Neural cell (in vitro differentiated cells): ENCODE measurements around the gene WWC1. TPM values are rescaled to one million over a fixed set of nuclear protein-coding genes. Genes with fewer than 3 reads are reported as not detected.

Experiments used
- H2AFZ ChIP-seq: fragments of 200-600, 300-800 bp; sonication (generic), shearing (Covaris generic); 2 replicates; pipeline ENCODE4 v1.6.0; 2014; ENCODE audit warnings: low read depth, mild to moderate bottlenecking, antibody characterized with exemption, low read length, moderate library complexity
- H3F3A ChIP-seq: fragments of 200-600 bp; shearing (Covaris generic); 2 replicates; pipeline ENCODE4 v1.6.1; 2016; ENCODE audit warnings: mild to moderate bottlenecking, moderate library complexity, mixed read lengths, antibody characterized with exemption, low read length; ENCODE audit not compliant: insufficient read depth, poor library complexity, severe bottlenecking
- H3K27ac ChIP-seq: fragments of 200-600, 300-800 bp; sonication (generic), shearing (Covaris generic); 2 replicates; pipeline ENCODE4 v1.5.1; 2014; ENCODE audit warnings: mild to moderate bottlenecking, low read length, moderate library complexity
- H3K27me3 ChIP-seq: fragments of 300-800, 200-600 bp; sonication (generic), shearing (Covaris generic); 2 replicates; pipeline ENCODE4 v1.6.0; 2014; ENCODE audit warnings: mild to moderate bottlenecking, low read depth, low read length, moderate library complexity; ENCODE audit not compliant: insufficient read depth
- H3K36me3 ChIP-seq: fragments of 300-800, 200-600 bp; sonication (generic), shearing (Covaris generic); 2 replicates; pipeline ENCODE4 v1.5.1; 2014; ENCODE audit warnings: mild to moderate bottlenecking, antibody characterized with exemption, low read length, moderate library complexity; ENCODE audit not compliant: insufficient read depth
- H3K4me2 ChIP-seq: fragments of 300-800, 200-600 bp; sonication (generic), shearing (Covaris generic); 2 replicates; pipeline ENCODE4 v1.6.0; 2014; ENCODE audit warnings: mild to moderate bottlenecking, low read length
- H3K4me3 ChIP-seq: fragments of 300-800, 200-600 bp; sonication (generic), shearing (Covaris generic); 2 replicates; pipeline ENCODE4 v1.5.1; 2014; ENCODE audit warnings: mild to moderate bottlenecking, low read length, moderate library complexity
- H3K79me2 ChIP-seq: fragments of 200-600 bp; shearing (Covaris generic); replicated peaks from 2 replicates; pipeline ENCODE4 v1.6.0; 2014; ENCODE audit warnings: mild to moderate bottlenecking, low read length, moderate library complexity; ENCODE audit not compliant: insufficient read depth
- H3K9ac ChIP-seq: fragments of 300-800, 200-600 bp; sonication (generic), shearing (Covaris generic); 2 replicates; pipeline ENCODE4 v1.6.1; 2016; ENCODE audit warnings: mild to moderate bottlenecking, low read length, mixed read lengths
- H3K9me2 ChIP-seq: fragments of 200-600 bp; shearing (Covaris generic); 2 replicates; pipeline ENCODE4 v1.6.1; 2016; ENCODE audit warnings: mild to moderate bottlenecking, low read length, mixed read lengths; ENCODE audit not compliant: insufficient read depth
- H3K9me3 ChIP-seq: fragments of 200-600, 300-800 bp; sonication (generic), shearing (Covaris generic); 2 replicates; pipeline ENCODE4 v1.6.1; 2016; ENCODE audit warnings: mild to moderate bottlenecking, mixed run types, low read length, moderate library complexity, mixed read lengths
- H4K20me1 ChIP-seq: fragments of 200-600 bp; shearing (Covaris generic); 2 replicates; pipeline ENCODE4 v1.6.1; 2016; ENCODE audit warnings: mild to moderate bottlenecking, mixed run types; ENCODE audit not compliant: insufficient read depth
- EP300 ChIP-seq: fragments of 450-650 bp; conservative IDR thresholded peaks from 2 replicates; pipeline ENCODE4 v1.6.1; 2014; ENCODE audit warnings: antibody characterized with exemption, mild to moderate bottlenecking, moderate library complexity; ENCODE audit not compliant: poor library complexity, severe bottlenecking
- EZH2 ChIP-seq: fragments of 200-600, 300-800 bp; shearing (Covaris generic), sonication (generic); IDR thresholded peaks from 2 replicates; pipeline ENCODE4 v1.6.1; 2014; ENCODE audit warnings: antibody characterized with exemption, low read length, borderline replicate concordance, mild to moderate bottlenecking; ENCODE audit not compliant: insufficient read depth, poor library complexity, severe bottlenecking
- MXI1 ChIP-seq: fragments of 450-650 bp; conservative IDR thresholded peaks from 2 replicates; pipeline ENCODE4 v1.6.1; 2014; ENCODE audit warnings: antibody characterized with exemption, mild to moderate bottlenecking; ENCODE audit not compliant: poor library complexity, severe bottlenecking
- POLR2AphosphoS5 ChIP-seq: IDR thresholded peaks from 2 replicates; pipeline ENCODE4 v1.6.1; 2012
- RAD21 ChIP-seq: fragments of 450-650 bp; conservative IDR thresholded peaks from 2 replicates; pipeline ENCODE4 v1.6.1; 2014; ENCODE audit warnings: antibody characterized with exemption, mild to moderate bottlenecking, moderate library complexity
- SMC3 ChIP-seq: fragments of 450-650 bp; conservative IDR thresholded peaks from 2 replicates; pipeline ENCODE4 v1.6.1; 2014; ENCODE audit warnings: antibody characterized with exemption, mild to moderate bottlenecking, moderate library complexity; ENCODE audit not compliant: poor library complexity
- TAF1 ChIP-seq: IDR thresholded peaks from 2 replicates; pipeline ENCODE4 v1.6.1; 2012; ENCODE audit warnings: low read depth
- polyA plus RNA-seq: library from polyadenylated mRNA; depleted of rRNA; stranded (reverse); fragments of >200 nt; gene quantifications from 2 replicates; pipeline ENCODE4 v1.2.3, GENCODE V29; 2014
- TF ChIP-seq, protein P1 (sequence below): IDR thresholded peaks from 2 replicates; pipeline ENCODE4 v1.6.1; 2012; ENCODE audit warnings: borderline replicate concordance
- TF ChIP-seq, protein P2 (sequence below): fragments of 450-650 bp; IDR thresholded peaks from 2 replicates; pipeline ENCODE4 v1.5.1; 2014; ENCODE audit warnings: antibody characterized with exemption, mild to moderate bottlenecking, moderate library complexity; ENCODE audit not compliant: poor library complexity, severe bottlenecking

Gene WWC1
- polyA plus RNA-seq, 1 donor from 2014 or later = 0.97 TPM

DNA sequence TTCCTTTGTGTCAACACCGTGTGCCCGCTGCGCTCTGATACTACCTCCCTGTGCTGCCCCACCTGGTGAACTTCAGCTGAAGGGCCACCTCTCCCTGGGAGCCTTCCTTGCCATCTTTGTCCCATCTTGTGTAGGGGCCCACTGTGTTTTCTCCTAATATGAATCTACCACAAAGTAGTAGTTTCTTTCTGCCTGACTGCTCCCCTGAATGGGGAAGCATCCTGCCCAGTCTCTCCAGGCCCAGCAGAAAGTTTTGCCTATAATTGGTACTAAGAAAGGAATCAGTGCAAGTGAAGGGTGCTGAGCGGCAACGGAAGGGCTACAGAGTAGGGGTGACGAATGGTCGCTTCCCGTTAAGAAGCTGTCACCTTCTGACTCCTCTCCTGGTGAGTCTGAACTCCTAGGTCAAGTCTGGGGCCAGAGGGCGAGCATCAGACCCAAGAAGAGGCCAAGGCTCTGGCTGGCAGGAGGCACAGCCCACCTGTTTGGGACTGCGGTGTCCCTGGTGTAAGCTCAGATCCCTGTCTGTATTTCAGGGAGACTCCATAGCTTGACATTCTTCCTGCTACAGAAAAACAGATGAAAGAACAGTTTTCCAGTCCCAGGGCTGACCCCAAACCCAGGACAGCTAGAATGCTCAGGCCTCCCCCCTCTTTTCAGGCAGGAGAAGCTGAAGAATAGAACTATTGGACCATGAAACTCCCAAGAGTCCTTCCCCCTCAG is 24.1 kb downstream of the WWC1 start:
- Histone ChIP-seq H4K20me1 (no peaks in the 10 kb centered on the region), H3K9me3 (no peaks in the 10 kb centered on the region), H3K4me2 (no peak overlapping the region), H3K4me3 (no peak overlapping the region), H3K79me2 (no peaks in the 10 kb centered on the region), H3K9ac (no peak overlapping the region), H3K27ac (no peak overlapping the region), H3K9me2 (no peaks in the 10 kb centered on the region), H2AFZ (no peak overlapping the region), H3K36me3 (no peaks in the 10 kb centered on the region), H3K27me3 (no peaks in the 10 kb centered on the region), H3F3A (no peaks in the 10 kb centered on the region)
- TF ChIP-seq RAD21 = no peak

DNA sequence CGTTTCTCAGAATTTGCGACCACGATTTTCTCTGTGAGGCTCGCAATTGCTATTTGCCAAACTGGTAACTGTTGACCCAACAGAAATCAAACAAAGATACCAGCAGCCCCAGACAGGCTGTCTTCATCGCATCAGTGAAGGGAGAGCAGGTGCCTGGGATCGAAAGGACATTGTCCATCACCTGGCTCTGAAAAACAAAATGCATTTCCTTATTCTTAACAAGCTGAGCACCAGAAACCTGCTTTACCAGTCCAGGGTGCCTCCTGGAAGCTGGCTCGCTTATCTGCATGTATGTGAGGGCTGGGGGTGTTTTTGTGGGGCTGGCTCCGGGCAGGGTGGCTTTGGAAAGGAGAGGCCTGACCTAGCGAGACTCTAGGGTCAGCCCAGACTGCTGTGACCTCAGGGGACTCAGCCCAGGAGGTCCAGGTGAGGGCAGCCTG is 24.7 kb downstream of the WWC1 start:
- Histone ChIP-seq H3K36me3 (no peaks in the 10 kb centered on the region), H3K27me3 (no peaks in the 10 kb centered on the region), H2AFZ (no peak overlapping the region), H3K27ac (no peak overlapping the region), H3F3A (no peaks in the 10 kb centered on the region), H3K9me2 (no peaks in the 10 kb centered on the region), H3K4me3 (no peak overlapping the region), H3K79me2 (no peaks in the 10 kb centered on the region), H4K20me1 (no peaks in the 10 kb centered on the region), H3K4me2 (no peak overlapping the region), H3K9me3 (no peaks in the 10 kb centered on the region), H3K9ac (no peak overlapping the region)
- TF ChIP-seq, protein P1, sequence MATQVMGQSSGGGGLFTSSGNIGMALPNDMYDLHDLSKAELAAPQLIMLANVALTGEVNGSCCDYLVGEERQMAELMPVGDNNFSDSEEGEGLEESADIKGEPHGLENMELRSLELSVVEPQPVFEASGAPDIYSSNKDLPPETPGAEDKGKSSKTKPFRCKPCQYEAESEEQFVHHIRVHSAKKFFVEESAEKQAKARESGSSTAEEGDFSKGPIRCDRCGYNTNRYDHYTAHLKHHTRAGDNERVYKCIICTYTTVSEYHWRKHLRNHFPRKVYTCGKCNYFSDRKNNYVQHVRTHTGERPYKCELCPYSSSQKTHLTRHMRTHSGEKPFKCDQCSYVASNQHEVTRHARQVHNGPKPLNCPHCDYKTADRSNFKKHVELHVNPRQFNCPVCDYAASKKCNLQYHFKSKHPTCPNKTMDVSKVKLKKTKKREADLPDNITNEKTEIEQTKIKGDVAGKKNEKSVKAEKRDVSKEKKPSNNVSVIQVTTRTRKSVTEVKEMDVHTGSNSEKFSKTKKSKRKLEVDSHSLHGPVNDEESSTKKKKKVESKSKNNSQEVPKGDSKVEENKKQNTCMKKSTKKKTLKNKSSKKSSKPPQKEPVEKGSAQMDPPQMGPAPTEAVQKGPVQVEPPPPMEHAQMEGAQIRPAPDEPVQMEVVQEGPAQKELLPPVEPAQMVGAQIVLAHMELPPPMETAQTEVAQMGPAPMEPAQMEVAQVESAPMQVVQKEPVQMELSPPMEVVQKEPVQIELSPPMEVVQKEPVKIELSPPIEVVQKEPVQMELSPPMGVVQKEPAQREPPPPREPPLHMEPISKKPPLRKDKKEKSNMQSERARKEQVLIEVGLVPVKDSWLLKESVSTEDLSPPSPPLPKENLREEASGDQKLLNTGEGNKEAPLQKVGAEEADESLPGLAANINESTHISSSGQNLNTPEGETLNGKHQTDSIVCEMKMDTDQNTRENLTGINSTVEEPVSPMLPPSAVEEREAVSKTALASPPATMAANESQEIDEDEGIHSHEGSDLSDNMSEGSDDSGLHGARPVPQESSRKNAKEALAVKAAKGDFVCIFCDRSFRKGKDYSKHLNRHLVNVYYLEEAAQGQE = no peak
- TF ChIP-seq TAF1 (no peak), MXI1 (no peak), RAD21 (no peak), EZH2 (no peak), POLR2AphosphoS5 (no peak), SMC3 (no peak), EP300 (no peak)
- TF ChIP-seq, protein P2, sequence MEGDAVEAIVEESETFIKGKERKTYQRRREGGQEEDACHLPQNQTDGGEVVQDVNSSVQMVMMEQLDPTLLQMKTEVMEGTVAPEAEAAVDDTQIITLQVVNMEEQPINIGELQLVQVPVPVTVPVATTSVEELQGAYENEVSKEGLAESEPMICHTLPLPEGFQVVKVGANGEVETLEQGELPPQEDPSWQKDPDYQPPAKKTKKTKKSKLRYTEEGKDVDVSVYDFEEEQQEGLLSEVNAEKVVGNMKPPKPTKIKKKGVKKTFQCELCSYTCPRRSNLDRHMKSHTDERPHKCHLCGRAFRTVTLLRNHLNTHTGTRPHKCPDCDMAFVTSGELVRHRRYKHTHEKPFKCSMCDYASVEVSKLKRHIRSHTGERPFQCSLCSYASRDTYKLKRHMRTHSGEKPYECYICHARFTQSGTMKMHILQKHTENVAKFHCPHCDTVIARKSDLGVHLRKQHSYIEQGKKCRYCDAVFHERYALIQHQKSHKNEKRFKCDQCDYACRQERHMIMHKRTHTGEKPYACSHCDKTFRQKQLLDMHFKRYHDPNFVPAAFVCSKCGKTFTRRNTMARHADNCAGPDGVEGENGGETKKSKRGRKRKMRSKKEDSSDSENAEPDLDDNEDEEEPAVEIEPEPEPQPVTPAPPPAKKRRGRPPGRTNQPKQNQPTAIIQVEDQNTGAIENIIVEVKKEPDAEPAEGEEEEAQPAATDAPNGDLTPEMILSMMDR = no peak
